HL-60 (cell line): ENCODE results near the gene ERAP2.

Experiments
- TF ChIP-seq, protein P1 (sequence below): IDR thresholded peaks from one replicate; pipeline ENCODE4 v1.5.1; 2011; ENCODE audit warnings: low read length, control low read depth, inconsistent platforms; ENCODE audit not compliant: insufficient read depth
- TF ChIP-seq, protein P2 (sequence below): IDR thresholded peaks from 2 replicates; pipeline ENCODE4 v1.6.1; 2012; ENCODE audit warnings: low read depth; ENCODE audit not compliant: insufficient replicate concordance

DNA sequence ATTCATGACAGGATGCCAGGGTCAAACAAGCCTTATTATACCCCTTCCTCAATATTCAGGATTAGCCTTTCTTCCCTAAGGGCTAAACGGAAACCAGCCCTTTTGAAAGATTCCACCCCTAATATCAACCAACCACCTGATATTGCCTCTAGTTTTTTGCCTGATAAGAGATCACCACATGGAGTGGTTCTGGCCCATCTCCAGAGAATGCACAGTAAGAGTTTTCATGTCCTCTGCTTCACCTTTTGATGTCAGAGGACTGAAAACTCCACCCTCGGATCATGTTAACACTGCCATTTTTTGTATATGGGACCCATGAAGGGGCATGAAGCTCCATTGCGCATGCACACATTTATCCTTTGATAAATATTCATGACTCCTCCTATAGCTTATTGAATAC is 53.8 kb downstream of the ERAP2 start:
- TF ChIP-seq, protein P1, sequence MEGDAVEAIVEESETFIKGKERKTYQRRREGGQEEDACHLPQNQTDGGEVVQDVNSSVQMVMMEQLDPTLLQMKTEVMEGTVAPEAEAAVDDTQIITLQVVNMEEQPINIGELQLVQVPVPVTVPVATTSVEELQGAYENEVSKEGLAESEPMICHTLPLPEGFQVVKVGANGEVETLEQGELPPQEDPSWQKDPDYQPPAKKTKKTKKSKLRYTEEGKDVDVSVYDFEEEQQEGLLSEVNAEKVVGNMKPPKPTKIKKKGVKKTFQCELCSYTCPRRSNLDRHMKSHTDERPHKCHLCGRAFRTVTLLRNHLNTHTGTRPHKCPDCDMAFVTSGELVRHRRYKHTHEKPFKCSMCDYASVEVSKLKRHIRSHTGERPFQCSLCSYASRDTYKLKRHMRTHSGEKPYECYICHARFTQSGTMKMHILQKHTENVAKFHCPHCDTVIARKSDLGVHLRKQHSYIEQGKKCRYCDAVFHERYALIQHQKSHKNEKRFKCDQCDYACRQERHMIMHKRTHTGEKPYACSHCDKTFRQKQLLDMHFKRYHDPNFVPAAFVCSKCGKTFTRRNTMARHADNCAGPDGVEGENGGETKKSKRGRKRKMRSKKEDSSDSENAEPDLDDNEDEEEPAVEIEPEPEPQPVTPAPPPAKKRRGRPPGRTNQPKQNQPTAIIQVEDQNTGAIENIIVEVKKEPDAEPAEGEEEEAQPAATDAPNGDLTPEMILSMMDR = no peak
- TF ChIP-seq, protein P2, sequence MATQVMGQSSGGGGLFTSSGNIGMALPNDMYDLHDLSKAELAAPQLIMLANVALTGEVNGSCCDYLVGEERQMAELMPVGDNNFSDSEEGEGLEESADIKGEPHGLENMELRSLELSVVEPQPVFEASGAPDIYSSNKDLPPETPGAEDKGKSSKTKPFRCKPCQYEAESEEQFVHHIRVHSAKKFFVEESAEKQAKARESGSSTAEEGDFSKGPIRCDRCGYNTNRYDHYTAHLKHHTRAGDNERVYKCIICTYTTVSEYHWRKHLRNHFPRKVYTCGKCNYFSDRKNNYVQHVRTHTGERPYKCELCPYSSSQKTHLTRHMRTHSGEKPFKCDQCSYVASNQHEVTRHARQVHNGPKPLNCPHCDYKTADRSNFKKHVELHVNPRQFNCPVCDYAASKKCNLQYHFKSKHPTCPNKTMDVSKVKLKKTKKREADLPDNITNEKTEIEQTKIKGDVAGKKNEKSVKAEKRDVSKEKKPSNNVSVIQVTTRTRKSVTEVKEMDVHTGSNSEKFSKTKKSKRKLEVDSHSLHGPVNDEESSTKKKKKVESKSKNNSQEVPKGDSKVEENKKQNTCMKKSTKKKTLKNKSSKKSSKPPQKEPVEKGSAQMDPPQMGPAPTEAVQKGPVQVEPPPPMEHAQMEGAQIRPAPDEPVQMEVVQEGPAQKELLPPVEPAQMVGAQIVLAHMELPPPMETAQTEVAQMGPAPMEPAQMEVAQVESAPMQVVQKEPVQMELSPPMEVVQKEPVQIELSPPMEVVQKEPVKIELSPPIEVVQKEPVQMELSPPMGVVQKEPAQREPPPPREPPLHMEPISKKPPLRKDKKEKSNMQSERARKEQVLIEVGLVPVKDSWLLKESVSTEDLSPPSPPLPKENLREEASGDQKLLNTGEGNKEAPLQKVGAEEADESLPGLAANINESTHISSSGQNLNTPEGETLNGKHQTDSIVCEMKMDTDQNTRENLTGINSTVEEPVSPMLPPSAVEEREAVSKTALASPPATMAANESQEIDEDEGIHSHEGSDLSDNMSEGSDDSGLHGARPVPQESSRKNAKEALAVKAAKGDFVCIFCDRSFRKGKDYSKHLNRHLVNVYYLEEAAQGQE = no peak
